Osteoblast (primary cell): ENCODE data around the gene BARX2. TPM values are rescaled to one million over a fixed set of nuclear protein-coding genes. Genes with fewer than 3 reads are reported as not detected.

ENCODE experiments used
- DNase-seq: peaks from one replicate; pipeline ENCODE4 v3.0.0; 2011; ENCODE audit warnings: low spot score, mixed read lengths; ENCODE audit not compliant: insufficient read length; ENCODE audit errors: missing footprints
- H2AFZ ChIP-seq: 2 replicates; pipeline ENCODE4 v1.6.0; 2011; ENCODE audit warnings: mild to moderate bottlenecking, low read length
- H3K27ac ChIP-seq: 2 replicates; pipeline ENCODE4 v1.5.1; 2011; ENCODE audit warnings: mild to moderate bottlenecking, low read depth, low read length, moderate library complexity
- H3K27me3 ChIP-seq: 2 replicates; pipeline ENCODE4 v1.6.0; 2012; ENCODE audit warnings: mild to moderate bottlenecking, control low read depth, inconsistent platforms, low read length, moderate library complexity; ENCODE audit not compliant: insufficient read depth
- H3K36me3 ChIP-seq: 2 replicates; pipeline ENCODE4 v1.5.1; 2011; ENCODE audit warnings: mild to moderate bottlenecking, low read length, control low read depth, moderate library complexity; ENCODE audit not compliant: insufficient read depth
- H3K4me1 ChIP-seq: 2 replicates; pipeline ENCODE4 v1.5.1; 2011; ENCODE audit warnings: mild to moderate bottlenecking, low read length, control low read depth, moderate library complexity; ENCODE audit not compliant: insufficient read depth
- H3K4me2 ChIP-seq: 2 replicates; pipeline ENCODE4 v1.6.0; 2011; ENCODE audit warnings: mild to moderate bottlenecking, low read length; ENCODE audit not compliant: insufficient read depth
- H3K4me3 ChIP-seq: fragments of 200-600 bp; sonication (generic); 3 replicates; pipeline ENCODE4 v1.5.1; 2012; ENCODE audit warnings: mild to moderate bottlenecking, low read length, inconsistent platforms; ENCODE audit not compliant: insufficient read depth
- H3K79me2 ChIP-seq: 2 replicates; pipeline ENCODE4 v1.6.0; 2012; ENCODE audit warnings: mild to moderate bottlenecking, low read length, control low read depth, inconsistent platforms; ENCODE audit not compliant: insufficient read depth
- H3K9me3 ChIP-seq: 2 replicates; pipeline ENCODE4 v1.5.1; 2011; ENCODE audit warnings: low read depth, low read length, control low read depth
- H4K20me1 ChIP-seq: 2 replicates; pipeline ENCODE4 v1.6.0; 2012; ENCODE audit warnings: mild to moderate bottlenecking, low read length, control low read depth; ENCODE audit not compliant: insufficient read depth
- total RNA-seq: library from RNA; depleted of rRNA; stranded (reverse); fragments of >200 nt; gene quantifications from 2 replicates; pipeline ENCODE4 v1.2.3, GENCODE V29; 2012
- TF ChIP-seq, protein P1 (sequence below): IDR thresholded peaks from 2 replicates; pipeline ENCODE4 v1.5.1; 2011; ENCODE audit warnings: mild to moderate bottlenecking, low read depth, low read length, moderate library complexity; ENCODE audit errors: extremely low read depth

The BARX2 gene
- total RNA-seq, 1 donor, result not detected

DNA sequence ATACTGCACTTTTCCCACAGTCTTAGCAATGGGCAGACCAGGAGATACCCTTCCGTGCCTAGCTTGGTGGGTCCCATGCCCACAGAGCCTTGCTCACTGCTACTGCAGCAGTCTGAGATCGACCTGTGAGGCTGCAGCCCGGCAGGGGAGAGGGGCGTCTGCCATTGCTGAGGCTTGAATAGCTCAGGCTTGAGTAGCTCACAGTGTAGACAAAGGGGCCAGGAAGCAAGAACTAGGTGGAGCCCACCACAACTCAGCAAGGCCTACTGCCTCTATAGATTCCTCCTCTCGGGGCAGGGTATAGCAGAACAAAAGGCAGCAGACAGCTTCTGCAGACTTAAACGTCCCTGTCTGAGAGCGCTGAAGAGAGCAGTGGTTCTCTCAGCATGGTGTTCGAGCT lies 118.1 kb downstream of the BARX2 start:
- H2AFZ ChIP-seq, result no peak overlapping the region
- no peaks in the 10 kb centered on the region for H3K79me2 ChIP-seq
- no peaks in the 10 kb centered on the region for H3K36me3 ChIP-seq
- H4K20me1 ChIP-seq, result no peaks in the 10 kb centered on the region
- H3K4me1 ChIP-seq, result no peaks in the 10 kb centered on the region
- no peaks in the 10 kb centered on the region for H3K27me3 ChIP-seq
- no peaks in the 10 kb centered on the region for H3K9me3 ChIP-seq
- H3K4me2 ChIP-seq, result no peak overlapping the region
- no peak overlapping the region for H3K4me3 ChIP-seq
- no peak for DNase-seq
- TF ChIP-seq, protein P1, sequence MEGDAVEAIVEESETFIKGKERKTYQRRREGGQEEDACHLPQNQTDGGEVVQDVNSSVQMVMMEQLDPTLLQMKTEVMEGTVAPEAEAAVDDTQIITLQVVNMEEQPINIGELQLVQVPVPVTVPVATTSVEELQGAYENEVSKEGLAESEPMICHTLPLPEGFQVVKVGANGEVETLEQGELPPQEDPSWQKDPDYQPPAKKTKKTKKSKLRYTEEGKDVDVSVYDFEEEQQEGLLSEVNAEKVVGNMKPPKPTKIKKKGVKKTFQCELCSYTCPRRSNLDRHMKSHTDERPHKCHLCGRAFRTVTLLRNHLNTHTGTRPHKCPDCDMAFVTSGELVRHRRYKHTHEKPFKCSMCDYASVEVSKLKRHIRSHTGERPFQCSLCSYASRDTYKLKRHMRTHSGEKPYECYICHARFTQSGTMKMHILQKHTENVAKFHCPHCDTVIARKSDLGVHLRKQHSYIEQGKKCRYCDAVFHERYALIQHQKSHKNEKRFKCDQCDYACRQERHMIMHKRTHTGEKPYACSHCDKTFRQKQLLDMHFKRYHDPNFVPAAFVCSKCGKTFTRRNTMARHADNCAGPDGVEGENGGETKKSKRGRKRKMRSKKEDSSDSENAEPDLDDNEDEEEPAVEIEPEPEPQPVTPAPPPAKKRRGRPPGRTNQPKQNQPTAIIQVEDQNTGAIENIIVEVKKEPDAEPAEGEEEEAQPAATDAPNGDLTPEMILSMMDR, result no peak
- H3K27ac ChIP-seq, result no peak overlapping the region

Other genes with a start within 250 kb of the BARX2 start
- 25.3 and 33.6 TPM in 2 replicates for gene ARHGAP32, start 183.5 kb upstream of the BARX2 start, total RNA-seq